Fibroblast of villous mesenchyme (primary cell): ENCODE data around the gene MBOAT1. TPM values are rescaled to one million over a fixed set of nuclear protein-coding genes. Genes with fewer than 3 reads are reported as not detected.
A peak's percentile ranks its signal among the peaks of the same experiment; 100 is the strongest.
"Not testable (repeated sequence)": the region's sequence is repeated elsewhere in the genome, so short reads cannot be mapped to it uniquely, and the experiment has no call there.

Experiments
- DNase-seq: peaks from one replicate; pipeline ENCODE4 v3.0.0-alpha.2; 2010; ENCODE audit warnings: low read depth
- H3K4me3 ChIP-seq: 2 replicates; pipeline ENCODE4 v1.5.1; 2011; ENCODE audit warnings: low read depth, mild to moderate bottlenecking, low read length
- CTCF ChIP-seq: IDR thresholded peaks from 2 replicates; pipeline ENCODE4 v1.5.1; 2012; ENCODE audit warnings: low read depth, mild to moderate bottlenecking, low read length; ENCODE audit not compliant: insufficient read depth
- total RNA-seq: library from RNA; depleted of rRNA; stranded (reverse); fragments of >200 nt; gene quantifications from 2 replicates; pipeline ENCODE4 v1.2.3, GENCODE V29; 2012

The MBOAT1 gene
- total RNA-seq, 1 donor, result 22.9 TPM

- no peak for DNase-seq
- no peak for TF ChIP-seq CTCF
- no peak overlapping the region for H3K4me3 ChIP-seq
Observed at GRCh38 chr6:20142866-20143265, 69.4 kb downstream of the MBOAT1 start.

- TF ChIP-seq CTCF, result no peak
- H3K4me3 ChIP-seq, result no peak overlapping the region
- DNase-seq, result no peak
Observed at GRCh38 chr6:20141931-20142330, 70.3 kb downstream of the MBOAT1 start.

GRCh38 chr6:20139127-20139963 lies 72.9 kb downstream of the MBOAT1 start:
- peak; percentile 10 for DNase-seq
- H3K4me3 ChIP-seq, result not testable (repeated sequence)

GRCh38 chr6:20137837-20138236 lies 74.4 kb downstream of the MBOAT1 start:
- TF ChIP-seq CTCF, result no peak
- no peak for DNase-seq
- no peak overlapping the region for H3K4me3 ChIP-seq

- TF ChIP-seq CTCF, result no peak
- no peak overlapping the region for H3K4me3 ChIP-seq
- DNase-seq, result no peak
Observed at GRCh38 chr6:20137240-20137639, 75.0 kb downstream of the MBOAT1 start.

GRCh38 chr6:20135677-20136268 lies 76.5 kb downstream of the MBOAT1 start:
- DNase-seq, result no peak
- no peak for TF ChIP-seq CTCF

GRCh38 chr6:20134613-20135012 lies 77.7 kb downstream of the MBOAT1 start:
- TF ChIP-seq CTCF, result no peak
- no peak overlapping the region for H3K4me3 ChIP-seq
- no peak for DNase-seq

More at GRCh38 chr6:20135677-20136268, 76.5 kb downstream of the MBOAT1 start:
- no peak overlapping the region for H3K4me3 ChIP-seq
